Endothelial cell of umbilical vein (primary cell): ENCODE results near the gene PRMT7. TPM values are rescaled to one million over a fixed set of nuclear protein-coding genes. Genes with fewer than 3 reads are reported as not detected.

Experiments
- BruUV-seq: library from RNA; stranded (reverse); fragments of 400-500 nt; replicated peaks from 2 replicates; lab custom pipeline; 2021; lab: Mats Ljungman, UMichigan
- CTCF ChIA-PET: fragments of 300-600, 350-600 bp; sonication (Branson Sonifier 250); formaldehyde crosslinking; loops from one replicate; lab custom pipeline; 2021; ENCODE audit warnings: antibody characterized with exemption, inconsistent platforms; lab: Charles Lee
- POLR2A ChIA-PET: fragments of 300-600, 350-600 bp; sonication (Branson Sonifier 250); formaldehyde crosslinking; loops from one replicate; lab custom pipeline; 2021; ENCODE audit warnings: antibody characterized with exemption, inconsistent platforms; lab: Charles Lee
- DNase-seq: peaks from one replicate; pipeline ENCODE4 v3.0.0-alpha.2; 2011; ENCODE audit warnings: low read depth, low spot score
- FAIRE-seq: peaks from 2 replicates; lab custom pipeline; 2011; peaks lifted over from hg19 to GRCh38; lab: Jason Lieb, UNC
- H2AFZ ChIP-seq: 2 replicates; pipeline ENCODE4 v1.6.0; 2012; ENCODE audit warnings: low read depth, low read length, control low read depth, inconsistent platforms
- H3K27ac ChIP-seq: 2 replicates; pipeline ENCODE4 v1.5.1; 2011; ENCODE audit warnings: low read depth, mild to moderate bottlenecking, control low read depth, low read length, moderate library complexity; ENCODE audit not compliant: insufficient read depth
- H3K27me3 ChIP-seq, 2 experiments: 2 replicates each; pipeline versions ENCODE4 v1.6.0 to v1.6.1; 2011; ENCODE audit warnings: low read length in 2 of 2, mixed read lengths in 1 of 2; ENCODE audit not compliant: control insufficient read depth in 2 of 2, insufficient read depth in 2 of 2
- H3K36me3 ChIP-seq, 2 experiments: 2 replicates in 1 of 2; 3 replicates in 1 of 2; pipeline ENCODE4 v1.5.1; 2011; ENCODE audit warnings: low read length in 2 of 2, mild to moderate bottlenecking in 1 of 2, moderate library complexity in 1 of 2; ENCODE audit not compliant: control insufficient read depth in 2 of 2, insufficient read depth in 2 of 2; ENCODE audit errors: extremely low read depth in 1 of 2
- H3K4me1 ChIP-seq: 3 replicates; pipeline ENCODE4 v1.5.1; 2011; ENCODE audit warnings: mild to moderate bottlenecking, low read length; ENCODE audit not compliant: control insufficient read depth, insufficient read depth; ENCODE audit errors: extremely low read depth
- H3K4me2 ChIP-seq: 2 replicates; pipeline ENCODE4 v1.6.1; 2011; ENCODE audit warnings: low read length, control low read depth, mixed read lengths; ENCODE audit not compliant: insufficient read depth
- H3K4me3 ChIP-seq, 3 experiments: fragments of 200-600 bp in 1 of 3; sonication (generic), shearing (Covaris generic) in 1 of 3; replicated peaks in 1 of 3; 2 replicates each; pipeline ENCODE4 v1.5.1; 2011 to 2016; ENCODE audit warnings: control low read depth in 3 of 3, low read length in 3 of 3, mild to moderate bottlenecking in 2 of 3, inconsistent platforms in 1 of 3, low read depth in 1 of 3, moderate library complexity in 1 of 3; ENCODE audit not compliant: insufficient read depth in 1 of 3
- H3K79me2 ChIP-seq: 2 replicates; pipeline ENCODE4 v1.6.0; 2012; ENCODE audit warnings: low read length, inconsistent platforms; ENCODE audit not compliant: control insufficient read depth, insufficient read depth
- H3K9ac ChIP-seq: replicated peaks from 2 replicates; pipeline ENCODE3; 2011; ENCODE audit warnings: low read length, control low read depth; ENCODE audit not compliant: insufficient read depth; ENCODE audit errors: extremely low read depth
- H3K9me1 ChIP-seq: replicated peaks from 3 replicates; pipeline ENCODE4 v1.6.0; 2011; ENCODE audit warnings: mild to moderate bottlenecking, low read length; ENCODE audit not compliant: control insufficient read depth, insufficient read depth; ENCODE audit errors: extremely low read depth
- H3K9me3 ChIP-seq: replicated peaks from 2 replicates; pipeline ENCODE4 v1.5.1; 2012; ENCODE audit warnings: low read length, inconsistent platforms; ENCODE audit not compliant: control insufficient read depth, insufficient read depth
- H4K20me1 ChIP-seq: replicated peaks from 2 replicates; pipeline ENCODE3; 2011; ENCODE audit warnings: mild to moderate bottlenecking, low read length; ENCODE audit not compliant: control insufficient read depth, insufficient read depth; ENCODE audit errors: extremely low read depth
- CTCF ChIP-seq, 2 donors: IDR thresholded peaks; 1 replicate in 1 of 2; 2 replicates in 1 of 2; pipeline ENCODE4 v1.5.1; 2011; ENCODE audit warnings: low read length in 2 of 2, mild to moderate bottlenecking in 2 of 2, moderate library complexity in 2 of 2, control low read depth in 1 of 2, inconsistent platforms in 1 of 2, low read depth in 1 of 2; ENCODE audit not compliant: insufficient read depth in 1 of 2; ENCODE audit errors: extremely low read depth in 1 of 2
- JUN ChIP-seq: IDR thresholded peaks from 2 replicates; pipeline ENCODE4 v1.6.1; 2011; ENCODE audit warnings: borderline replicate concordance, low read depth; ENCODE audit not compliant: insufficient read length, insufficient read depth
- MYC ChIP-seq: IDR thresholded peaks from one replicate; pipeline ENCODE4 v1.6.1; 2011; ENCODE audit warnings: mild to moderate bottlenecking, low read depth, low read length
- dilution Hi-C: fragments of 300-500 bp; cut with MboI; formaldehyde crosslinking; loops from one replicate; pipeline ENCODE4 v1.15.0; 2019; ENCODE audit warnings: low sequenced_read_pairs; ENCODE audit not compliant: extremely low pct_ligation_motif_present
- intact Hi-C: fragments of 100-400 bp; cut with micrococcal nuclease; formaldehyde crosslinking; loops from one replicate; pipeline ENCODE4 v1.10.0; 2022
- polyA plus RNA-seq, 4 experiments: library from polyadenylated mRNA; depleted of rRNA in 3 of 4; stranded (reverse) in 3 of 4; unstranded in 1 of 4; fragments of >200 nt; gene quantifications; 2 replicates each; pipeline versions ENCODE4 v1.2.1 to v1.2.3, GENCODE V29; 2011 to 2012; ENCODE audit warnings: missing spikeins in 1 of 4
- total RNA-seq: library from RNA; stranded (reverse); gene quantifications from 2 replicates; pipeline ENCODE4 v1.2.3, GENCODE V29; 2021

The PRMT7 gene
- total and polyA plus RNA-seq, 2 donors (not counting 3 experiments of a cell fraction or from before 2014, with no cell fraction given) = 43.4 to 57.9 TPM

GRCh38 chr16:68371276-68371651, 60.4 kb downstream of the PRMT7 start:
- H4K20me1 ChIP-seq = no peaks in the 10 kb centered on the region
- FAIRE-seq = no peak

More at GRCh38 chr16:68371276-68371651, 60.4 kb downstream of the PRMT7 start:
- Histone ChIP-seq H3K9ac (no peak overlapping the region), H3K9me3 (no peaks in the 10 kb centered on the region), H3K36me3 (no peaks in the 10 kb centered on the region), H3K4me1 (no peaks in the 10 kb centered on the region), H3K27ac (no peak overlapping the region), H3K27me3 (no peaks in the 10 kb centered on the region), H3K79me2 (no peaks in the 10 kb centered on the region), H3K4me3 (no peak overlapping the region), H3K4me2 (no peak overlapping the region), H2AFZ (no peak overlapping the region), H3K9me1 (no peaks in the 10 kb centered on the region)
- ChIA-PET POLR2A (no interaction called here), CTCF (interaction anchor here (1.1 to 1.2 kb wide), 2 partner anchors 31 to 150 kb away, joined by 3 to 5 read pairs; no protein-coding TSS in a partner anchor)
- dilution Hi-C loops (no loop called here), intact Hi-C loops (no loop called here)
- DNase-seq = no peak
- TF ChIP-seq MYC (no peak), CTCF (IDR thresholded peaks at IDR 0.05; ENCODE audit: extremely low read depth in 1 of 2, insufficient read depth in 1 of 2, low read depth in 1 of 2, low read length in 2 of 2) (no peak), JUN (no peak)
- no TSS peak for BruUV-seq
